ENCODE data around the gene FXYD7. TPM values are rescaled to one million over a fixed set of nuclear protein-coding genes. Genes with fewer than 3 reads are reported as not detected.
A peak's percentile ranks its signal among the peaks of the same experiment; 100 is the strongest.
"Not testable (repeated sequence)": the region's sequence is repeated elsewhere in the genome, so short reads cannot be mapped to it uniquely, and the experiment has no call there.

Gene FXYD7
- total RNA-seq, 2 donors from 2014 or later: 17.1 to 20.6 TPM

DNA sequence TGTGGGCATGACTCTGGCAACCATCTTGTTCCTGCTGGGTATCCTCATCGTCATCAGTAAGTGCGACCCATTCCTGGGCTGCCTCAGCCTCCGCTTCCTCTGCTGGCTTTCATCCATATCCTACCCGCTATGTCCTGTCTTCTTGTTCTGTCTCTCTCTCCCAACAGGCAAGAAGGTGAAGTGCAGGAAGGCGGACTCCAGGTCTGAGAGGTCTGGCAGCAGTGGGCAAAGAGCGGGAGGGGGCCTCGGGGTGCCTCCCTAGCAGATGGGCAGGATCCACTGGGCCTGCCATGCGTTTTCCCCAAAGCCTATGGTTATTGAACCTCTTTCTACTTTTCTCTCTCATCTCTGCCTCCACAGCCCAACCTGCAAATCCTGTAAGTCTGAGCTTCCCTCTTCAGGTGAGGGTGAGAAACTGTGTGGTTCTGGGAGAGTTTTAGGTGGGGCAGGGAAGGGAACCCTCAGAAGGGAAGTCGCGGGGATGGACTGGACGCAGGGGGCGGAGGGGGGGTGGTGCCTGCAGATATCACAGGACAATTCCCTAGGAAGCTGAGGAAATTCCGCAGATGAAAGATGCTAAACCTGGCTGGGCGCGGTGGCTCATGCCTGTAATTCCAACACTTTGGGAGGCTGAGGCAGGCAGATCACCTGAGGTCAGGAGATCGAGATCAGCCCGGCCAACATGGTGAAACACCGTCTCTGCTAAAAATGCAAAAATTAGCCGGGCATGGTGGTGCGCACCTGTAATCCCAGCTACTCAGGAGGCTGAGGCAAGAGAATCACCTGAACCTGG lies 8.4 kb downstream of the FXYD7 start:
- H3K27ac Mint-ChIP-seq: peak overlapping the region; percentile 32
- ATAC-seq (no peak), DNase-seq (no peak)
- peaks cover 36% of the 10 kb centered on the region for H3K4me1 Mint-ChIP-seq
- peaks cover 7% of the 10 kb centered on the region for H3K36me3 Mint-ChIP-seq (ENCODE audit: low read depth)
- no peaks in the 10 kb centered on the region for H3K9me3 ChIP-seq (ENCODE audit: control insufficient read depth, low read length, poor library complexity, severe bottlenecking)
- H3K27me3 Mint-ChIP-seq: no peaks in the 10 kb centered on the region
- H3K4me3 Mint-ChIP-seq: peak overlapping the region; percentile 31

DNA sequence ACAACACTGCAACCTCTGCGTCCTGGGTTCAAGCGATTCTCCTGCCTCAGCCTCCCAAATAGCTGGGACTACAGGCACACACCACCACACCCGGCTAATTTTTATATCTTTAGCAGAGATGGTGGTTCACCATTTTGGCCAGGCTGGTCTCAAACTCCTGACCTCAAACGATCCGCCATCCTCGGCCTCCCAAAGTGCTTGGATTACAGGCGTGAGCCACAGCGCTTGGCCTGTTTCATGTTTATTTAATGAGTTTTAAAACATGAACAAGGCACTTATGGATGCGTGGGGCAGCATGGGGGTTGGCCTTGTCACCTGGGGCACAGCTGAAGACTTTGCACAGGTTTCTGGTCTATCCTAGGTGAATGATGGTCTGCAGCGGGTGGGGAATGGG lies 10.1 kb downstream of the FXYD7 start:
- peak overlapping the region; percentile 98 for H3K27ac Mint-ChIP-seq
- not testable (repeated sequence) for H3K27me3 Mint-ChIP-seq; DNase-seq; ATAC-seq; H3K9me3 ChIP-seq (ENCODE audit: control insufficient read depth, low read length, poor library complexity, severe bottlenecking); H3K36me3 Mint-ChIP-seq (ENCODE audit: low read depth)
- peaks cover 44% of the 10 kb centered on the region for H3K4me1 Mint-ChIP-seq
- peak overlapping the region; percentile 100 for H3K4me3 Mint-ChIP-seq

DNA sequence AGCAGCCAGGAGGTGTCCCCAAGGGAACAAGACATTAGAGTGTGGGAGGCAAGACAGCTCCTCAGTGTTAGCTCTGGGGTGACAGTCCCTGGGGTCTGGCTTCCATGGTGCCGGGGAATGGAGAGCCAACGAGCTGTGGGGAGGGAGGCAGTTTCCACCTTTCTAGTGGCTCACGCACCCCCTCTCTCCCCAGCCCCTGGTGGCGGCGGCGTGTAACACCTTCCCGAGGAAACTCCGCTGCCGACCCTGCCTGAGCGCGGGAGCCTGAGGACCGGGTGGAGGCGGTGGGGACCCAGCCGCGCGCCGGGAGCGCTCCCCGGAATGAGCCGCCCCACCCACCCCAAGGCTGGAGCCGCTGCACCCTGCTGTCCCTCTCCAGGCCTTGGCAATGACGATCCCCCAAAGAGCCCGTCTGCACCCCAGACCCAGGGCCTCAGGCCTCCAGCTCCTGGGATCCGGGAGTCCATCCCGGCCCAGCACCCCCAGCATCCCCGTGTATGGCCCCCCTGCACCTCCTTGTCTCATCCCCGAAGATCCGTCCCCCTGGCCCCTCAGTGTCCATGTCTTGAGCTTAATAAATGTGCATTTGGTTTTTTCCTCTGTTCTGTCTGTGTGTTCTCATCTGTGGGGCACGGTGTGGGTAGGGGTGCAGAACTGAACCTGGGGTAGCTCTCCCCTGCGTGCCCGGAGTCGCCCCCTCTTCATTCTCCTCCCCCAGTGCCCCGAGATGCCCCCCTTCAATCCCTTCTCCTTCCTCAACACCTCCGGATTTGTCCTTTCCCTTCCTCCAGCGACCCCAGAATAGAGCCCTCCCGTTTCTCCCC lies 10.9 kb downstream of the FXYD7 start:
- Mint-ChIP-seq H3K27me3 (no peaks in the 10 kb centered on the region), H3K36me3 (ENCODE audit: low read depth) (peaks cover 8% of the 10 kb centered on the region), H3K27ac (peak overlapping the region; percentile 98), H3K4me1 (peaks cover 51% of the 10 kb centered on the region), H3K4me3 (peak overlapping the region; percentile 100)
- ATAC-seq (peak; percentile 76), DNase-seq (peak; percentile 62 to 67 (median 63))
- no peaks in the 10 kb centered on the region for H3K9me3 ChIP-seq (ENCODE audit: control insufficient read depth, low read length, poor library complexity, severe bottlenecking)

DNA sequence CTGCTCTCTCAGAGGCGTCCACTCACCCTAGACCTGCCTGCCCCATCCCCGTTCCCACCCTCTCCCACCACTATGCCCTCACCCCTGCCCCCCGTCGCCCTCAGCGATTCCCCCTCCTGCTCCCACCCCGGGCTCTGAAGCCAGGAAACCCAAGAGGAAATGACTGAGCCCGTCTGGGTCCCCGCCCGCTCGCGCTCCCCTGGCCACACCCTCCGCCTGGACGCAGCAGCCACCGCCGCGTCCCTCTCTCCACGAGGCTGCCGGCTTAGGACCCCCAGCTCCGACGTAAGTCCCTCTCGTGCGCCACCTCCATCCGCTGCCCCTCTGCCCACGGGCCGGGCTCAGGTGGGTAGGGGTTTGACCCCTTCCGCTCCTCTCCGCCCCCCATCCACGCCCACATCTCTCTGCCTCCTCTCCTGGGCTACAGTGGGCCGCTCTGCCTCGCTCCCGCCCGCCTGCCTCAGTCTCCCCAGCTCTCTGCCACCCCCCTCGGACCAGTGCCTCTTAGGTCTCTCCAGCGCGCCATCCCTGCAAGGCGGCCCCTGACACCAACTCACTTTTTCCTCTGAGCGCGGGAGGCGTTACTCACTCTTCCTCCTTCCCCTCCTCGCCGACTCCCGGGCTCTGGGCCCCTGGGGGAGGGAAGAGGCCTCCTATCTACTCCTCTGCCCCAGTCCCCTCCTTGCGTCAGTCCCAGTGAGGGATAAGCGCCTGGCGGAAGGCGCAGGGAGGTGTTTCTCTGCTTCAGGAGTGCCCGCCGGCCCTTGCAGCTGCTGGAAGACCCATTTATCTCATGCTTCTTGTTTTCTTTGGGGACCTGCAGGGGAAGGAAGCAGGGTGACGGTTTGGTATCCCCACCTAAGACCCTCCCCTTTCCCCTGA lies 11.7 kb downstream of the FXYD7 start, which contains the start of gene FXYD5:
Gene FXYD5, plus strand, starts transcription at position 211 of the 882 bp plus-strand sequence. CDS start 816 bp downstream, outside the sequence.
- Mint-ChIP-seq H3K36me3 (ENCODE audit: low read depth) (peaks cover 11% of the 10 kb centered on the region), H3K27me3 (no peaks in the 10 kb centered on the region), H3K4me3 (peak within 1 kb of the TSS; percentile 100), H3K4me1 (peaks cover 51% of the 10 kb centered on the region), H3K27ac (peak within 1 kb of the TSS; percentile 98)
- no peaks in the 10 kb centered on the region for H3K9me3 ChIP-seq (ENCODE audit: control insufficient read depth, low read length, poor library complexity, severe bottlenecking)
- DNase-seq (peak; percentile 50 to 64 (median 56)), ATAC-seq (peak; percentile 80)

DNA sequence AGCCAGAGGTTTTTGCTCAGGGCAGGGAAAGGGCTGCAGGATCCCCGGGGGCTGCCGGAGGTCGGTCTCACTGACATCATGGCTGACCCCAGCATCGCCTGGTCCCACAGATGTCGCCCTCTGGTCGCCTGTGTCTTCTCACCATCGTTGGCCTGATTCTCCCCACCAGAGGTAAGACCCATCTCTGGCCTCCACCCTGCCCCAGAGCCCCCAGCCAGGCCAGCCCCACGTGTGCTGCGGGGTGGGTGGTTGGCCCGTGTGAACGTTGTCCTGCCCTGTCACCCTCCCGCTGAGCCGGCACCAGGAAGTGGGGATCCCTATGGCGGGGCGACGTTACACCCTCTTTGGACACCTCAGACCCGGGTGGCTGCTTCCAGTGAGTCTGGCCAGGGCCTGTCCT lies 12.4 kb downstream of the FXYD7 start:
- H3K9me3 ChIP-seq (ENCODE audit: control insufficient read depth, low read length, poor library complexity, severe bottlenecking): no peaks in the 10 kb centered on the region
- peaks cover 11% of the 10 kb centered on the region for H3K36me3 Mint-ChIP-seq (ENCODE audit: low read depth)
- peak overlapping the region; percentile 100 for H3K4me3 Mint-ChIP-seq
- peaks cover 47% of the 10 kb centered on the region for H3K4me1 Mint-ChIP-seq
- H3K27me3 Mint-ChIP-seq: no peaks in the 10 kb centered on the region
- ATAC-seq (peak; percentile 14), DNase-seq (no peak)
- peak overlapping the region; percentile 98 for H3K27ac Mint-ChIP-seq

DNA sequence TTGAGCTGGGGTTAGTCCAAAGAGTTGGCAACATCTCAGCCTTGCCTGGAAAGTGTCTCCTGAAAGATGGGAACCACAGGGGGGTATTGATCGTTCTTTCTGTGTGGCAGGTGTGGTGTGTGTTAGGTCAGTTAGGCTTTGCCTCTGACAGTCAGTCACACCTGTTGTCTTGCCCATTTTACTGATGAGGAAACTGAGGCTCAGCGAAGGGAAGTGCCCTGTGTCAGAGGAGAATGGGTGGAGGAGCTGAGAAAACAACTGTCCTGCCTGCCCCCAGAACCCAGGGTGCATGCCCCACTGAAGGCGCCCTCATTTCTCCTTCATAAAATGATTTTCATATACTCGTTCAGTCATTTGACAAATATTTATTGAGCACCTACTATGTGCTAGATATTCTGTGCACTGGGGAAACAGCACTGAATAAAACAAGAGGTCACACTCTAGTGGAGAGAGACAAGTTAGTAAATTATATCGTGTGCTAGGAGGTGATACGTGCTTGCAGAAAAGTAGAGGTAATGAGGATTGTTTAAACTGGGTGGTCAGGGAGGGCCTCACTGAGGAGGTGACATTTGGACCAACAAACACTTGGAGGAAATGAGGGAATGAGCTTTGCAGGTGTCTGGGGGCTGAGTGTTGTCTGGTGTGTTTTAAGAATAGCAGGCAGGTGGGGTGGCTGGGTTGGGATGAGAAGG lies 13.1 kb downstream of the FXYD7 start:
- ATAC-seq: no peak
- no peak for DNase-seq
- peak overlapping the region; percentile 98 for H3K27ac Mint-ChIP-seq
- H3K4me3 Mint-ChIP-seq: peak overlapping the region; percentile 100
- H3K9me3 ChIP-seq (ENCODE audit: control insufficient read depth, low read length, poor library complexity, severe bottlenecking): no peaks in the 10 kb centered on the region
- no peaks in the 10 kb centered on the region for H3K27me3 Mint-ChIP-seq
- H3K4me1 Mint-ChIP-seq: peaks cover 46% of the 10 kb centered on the region
- peaks cover 13% of the 10 kb centered on the region for H3K36me3 Mint-ChIP-seq (ENCODE audit: low read depth)

DNA sequence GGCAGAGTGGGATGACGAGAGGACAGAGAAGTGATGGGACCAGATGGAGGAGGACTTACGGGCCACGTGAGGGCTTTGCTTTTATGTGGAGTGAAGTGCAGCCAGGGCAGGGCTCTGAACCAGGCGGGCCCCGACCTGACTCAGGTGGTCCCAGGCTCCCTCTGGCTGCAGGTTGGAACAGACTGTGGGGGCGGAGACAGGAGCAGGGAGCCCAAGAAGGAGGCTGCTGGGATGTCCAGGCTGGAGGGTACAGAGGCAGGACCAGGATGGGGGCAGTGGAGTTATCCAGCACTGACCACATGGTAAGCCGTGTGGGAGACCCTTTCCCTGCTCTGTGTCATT lies 13.6 kb downstream of the FXYD7 start:
- ATAC-seq (no peak), DNase-seq (no peak)
- Mint-ChIP-seq H3K4me1 (peaks cover 49% of the 10 kb centered on the region), H3K27me3 (no peaks in the 10 kb centered on the region), H3K27ac (peak overlapping the region; percentile 98), H3K4me3 (peak overlapping the region; percentile 100), H3K36me3 (ENCODE audit: low read depth) (peaks cover 16% of the 10 kb centered on the region)
- no peaks in the 10 kb centered on the region for H3K9me3 ChIP-seq (ENCODE audit: control insufficient read depth, low read length, poor library complexity, severe bottlenecking)

DNA sequence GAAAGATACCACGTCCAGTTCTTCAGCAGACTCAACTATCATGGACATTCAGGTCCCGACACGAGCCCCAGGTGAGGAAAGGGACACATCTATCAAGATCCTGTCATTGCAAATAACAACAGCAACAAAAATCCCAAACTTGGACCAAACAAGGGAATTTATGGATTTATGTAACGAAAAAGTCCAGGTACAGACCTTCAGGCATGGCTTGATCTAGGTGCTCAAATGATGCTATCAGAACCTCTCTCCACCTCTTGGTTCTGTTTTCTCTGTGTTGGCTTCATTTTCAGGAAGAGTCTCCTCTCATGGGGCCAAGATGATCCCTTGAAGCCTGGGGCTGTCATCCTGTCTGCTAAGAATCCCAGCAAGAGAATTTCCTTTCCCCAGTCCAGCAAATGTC lies 14.4 kb downstream of the FXYD7 start:
- Mint-ChIP-seq H3K36me3 (ENCODE audit: low read depth) (peaks cover 20% of the 10 kb centered on the region), H3K4me3 (peak overlapping the region; percentile 59), H3K4me1 (peaks cover 44% of the 10 kb centered on the region), H3K27me3 (no peaks in the 10 kb centered on the region), H3K27ac (peak overlapping the region; percentile 98)
- ATAC-seq (no peak), DNase-seq (no peak)
- H3K9me3 ChIP-seq (ENCODE audit: control insufficient read depth, low read length, poor library complexity, severe bottlenecking): peaks cover 5% of the 10 kb centered on the region

DNA sequence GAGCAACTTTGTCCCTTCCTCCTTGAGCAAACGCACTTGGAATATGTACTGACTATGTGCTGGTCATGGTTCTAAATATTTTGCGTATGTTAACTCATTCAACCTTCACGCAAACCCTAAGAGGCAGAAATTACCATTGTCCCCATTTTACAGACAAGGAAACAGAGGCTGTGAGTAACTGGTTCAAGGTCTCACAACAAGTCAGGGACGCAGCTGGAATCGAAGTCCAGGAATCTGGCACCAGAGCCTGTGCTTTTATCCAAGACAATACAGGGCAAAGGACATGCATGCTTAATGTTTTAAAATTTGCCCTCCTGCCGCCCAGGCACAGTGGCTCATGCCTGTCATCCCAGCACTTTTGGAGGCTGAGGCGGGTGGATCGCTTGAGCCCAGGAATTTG lies 16.6 kb downstream of the FXYD7 start:
- peaks cover 37% of the 10 kb centered on the region for H3K4me1 Mint-ChIP-seq

DNA sequence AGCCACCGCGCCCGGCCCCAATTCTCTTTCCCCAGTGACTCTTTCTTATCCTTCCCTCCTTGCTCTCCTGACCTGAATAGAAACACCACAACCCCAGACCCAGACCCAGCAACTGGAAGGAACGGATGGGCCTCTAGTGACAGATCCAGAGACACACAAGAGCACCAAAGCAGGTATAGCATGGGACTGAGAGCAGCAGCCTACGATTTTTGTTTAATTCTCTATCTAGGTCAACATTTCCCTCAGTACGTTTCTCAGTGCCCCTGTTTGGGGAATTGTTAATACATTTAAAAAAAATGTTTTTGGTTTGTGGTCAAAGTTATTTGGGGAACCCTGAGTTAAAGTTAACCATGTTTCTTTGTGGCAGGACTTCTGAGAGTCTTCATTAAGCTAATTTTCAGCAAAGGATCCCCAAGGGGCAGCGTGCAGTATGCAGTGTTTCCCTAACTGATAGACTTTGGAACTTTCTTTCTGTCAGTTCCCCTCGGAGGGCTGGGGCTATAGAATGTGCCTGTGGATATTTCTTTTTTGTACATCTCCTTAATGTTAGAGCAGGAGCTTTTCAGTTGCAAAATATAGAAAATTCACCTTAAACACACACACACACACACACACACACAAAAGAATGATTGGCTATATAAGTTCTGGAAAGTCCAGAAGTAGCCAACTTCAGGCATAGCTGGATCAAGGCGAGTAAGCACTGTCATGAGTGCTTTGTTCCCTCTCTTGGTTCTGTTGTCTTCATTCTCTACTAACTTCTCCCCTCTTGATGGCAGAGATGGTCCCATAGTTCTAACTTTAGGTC lies 17.8 kb downstream of the FXYD7 start:
- ATAC-seq (no peak), DNase-seq (no peak)
- Mint-ChIP-seq H3K27me3 (no peaks in the 10 kb centered on the region), H3K27ac (peak overlapping the region; percentile 49), H3K36me3 (ENCODE audit: low read depth) (peaks cover 24% of the 10 kb centered on the region), H3K4me1 (peaks cover 30% of the 10 kb centered on the region), H3K4me3 (peak overlapping the region; percentile 21)
- peaks cover 5% of the 10 kb centered on the region for H3K9me3 ChIP-seq (ENCODE audit: control insufficient read depth, low read length, poor library complexity, severe bottlenecking)

More for the DNA sequence above, 16.6 kb downstream of the FXYD7 start:
- peaks cover 28% of the 10 kb centered on the region for H3K36me3 Mint-ChIP-seq (ENCODE audit: low read depth)
- DNase-seq (no peak), ATAC-seq (no peak)
- H3K27me3 Mint-ChIP-seq: no peaks in the 10 kb centered on the region
- no peak overlapping the region for H3K27ac Mint-ChIP-seq
- H3K4me3 Mint-ChIP-seq: no peak overlapping the region
- peaks cover 5% of the 10 kb centered on the region for H3K9me3 ChIP-seq (ENCODE audit: control insufficient read depth, low read length, poor library complexity, severe bottlenecking)

DNA sequence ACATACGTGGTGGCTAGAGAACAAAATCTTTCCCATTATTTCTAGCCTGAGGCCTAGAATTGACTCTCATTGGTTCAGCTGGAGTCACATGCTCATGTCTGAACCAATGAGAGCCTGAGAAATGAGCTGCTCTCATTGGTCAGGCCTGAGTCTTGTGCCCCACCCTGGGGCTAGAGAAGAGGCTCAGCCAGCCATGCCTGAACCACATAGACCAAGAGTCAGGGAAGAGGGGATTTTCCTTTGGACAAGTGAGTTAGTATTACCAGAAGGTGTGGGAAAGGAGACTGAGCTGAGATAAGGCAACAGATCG lies 18.3 kb downstream of the FXYD7 start:
- H3K27me3 Mint-ChIP-seq: no peaks in the 10 kb centered on the region
- peaks cover 25% of the 10 kb centered on the region for H3K4me1 Mint-ChIP-seq
- no peak overlapping the region for H3K4me3 Mint-ChIP-seq
- ATAC-seq (no peak), DNase-seq (no peak)
- H3K36me3 Mint-ChIP-seq (ENCODE audit: low read depth): peaks cover 23% of the 10 kb centered on the region
- peaks cover 5% of the 10 kb centered on the region for H3K9me3 ChIP-seq (ENCODE audit: control insufficient read depth, low read length, poor library complexity, severe bottlenecking)
- no peak overlapping the region for H3K27ac Mint-ChIP-seq
